Right lobe of liver (tissue), 4 donors: Measurements from ENCODE around the gene WDFY2.

Experiments used
- POLR2A ChIP-seq: fragments of 450-650 bp; IDR thresholded peaks from one replicate; pipeline ENCODE4 v1.6.1; 2017; ENCODE audit warnings: antibody characterized with exemption, mild to moderate bottlenecking
- TF ChIP-seq, protein P1 (sequence below), 4 donors: fragments of 200-600 bp in 3 of 4; fragments of 450-650 bp in 1 of 4; IDR thresholded peaks; one replicate each; pipeline versions ENCODE4 v1.5.1 to v1.8.0; 2016 to 2022; ENCODE audit warnings: antibody characterized with exemption in 4 of 4, mild to moderate bottlenecking in 2 of 4
- donor health status: DM: no; HTN: no; CAD: no.
- donor health status: DM: no; HTN: no; CAD: no.
- donor health status: DM: no; HTN: yes; CAD: no.

DNA sequence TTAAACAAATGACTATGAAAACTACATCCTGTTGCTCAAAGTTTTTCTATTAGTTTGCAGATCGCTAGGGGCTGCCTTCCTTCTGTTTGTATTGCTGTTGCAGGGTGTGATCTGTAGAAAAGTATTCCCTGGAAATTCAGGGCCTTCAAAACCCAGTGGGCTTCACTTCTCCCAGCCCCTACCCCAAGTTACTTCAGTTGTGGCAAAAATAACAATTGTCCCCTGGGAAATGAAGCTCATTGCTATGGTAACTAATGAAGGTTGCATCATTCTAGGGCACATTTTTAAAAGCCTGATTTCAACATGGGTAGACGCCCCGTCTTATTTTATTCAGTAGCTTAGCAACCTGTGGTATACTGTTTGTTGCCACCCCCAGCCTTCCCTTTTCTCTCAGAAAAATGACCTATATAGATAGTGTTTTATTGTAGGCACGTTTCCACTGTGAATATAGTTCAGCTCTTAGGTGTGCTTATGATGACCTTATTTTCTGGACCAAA lies 60.9 kb downstream of the WDFY2 start:
- TF ChIP-seq, protein P1, sequence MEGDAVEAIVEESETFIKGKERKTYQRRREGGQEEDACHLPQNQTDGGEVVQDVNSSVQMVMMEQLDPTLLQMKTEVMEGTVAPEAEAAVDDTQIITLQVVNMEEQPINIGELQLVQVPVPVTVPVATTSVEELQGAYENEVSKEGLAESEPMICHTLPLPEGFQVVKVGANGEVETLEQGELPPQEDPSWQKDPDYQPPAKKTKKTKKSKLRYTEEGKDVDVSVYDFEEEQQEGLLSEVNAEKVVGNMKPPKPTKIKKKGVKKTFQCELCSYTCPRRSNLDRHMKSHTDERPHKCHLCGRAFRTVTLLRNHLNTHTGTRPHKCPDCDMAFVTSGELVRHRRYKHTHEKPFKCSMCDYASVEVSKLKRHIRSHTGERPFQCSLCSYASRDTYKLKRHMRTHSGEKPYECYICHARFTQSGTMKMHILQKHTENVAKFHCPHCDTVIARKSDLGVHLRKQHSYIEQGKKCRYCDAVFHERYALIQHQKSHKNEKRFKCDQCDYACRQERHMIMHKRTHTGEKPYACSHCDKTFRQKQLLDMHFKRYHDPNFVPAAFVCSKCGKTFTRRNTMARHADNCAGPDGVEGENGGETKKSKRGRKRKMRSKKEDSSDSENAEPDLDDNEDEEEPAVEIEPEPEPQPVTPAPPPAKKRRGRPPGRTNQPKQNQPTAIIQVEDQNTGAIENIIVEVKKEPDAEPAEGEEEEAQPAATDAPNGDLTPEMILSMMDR (IDR thresholded peaks at IDR 0.05) = no peak
- no peak for TF ChIP-seq POLR2A
